HepG2 (cell line): ENCODE measurements around the gene TP53BP2. TPM values are rescaled to one million over a fixed set of nuclear protein-coding genes. Genes with fewer than 3 reads are reported as not detected.

Source experiments
- ATAC-seq: fragments of 200-7000 bp; cut with Tn5 transposase; 3 replicates; pipeline ENCODE4 v1.9.1; 2020; ENCODE audit warnings: mild to moderate bottlenecking, moderate library complexity
- BruUV-seq: library from RNA; stranded (reverse); fragments of 400-500 nt; replicated peaks from 2 replicates; lab custom pipeline; 2021; lab: Mats Ljungman, UMichigan
- CTCF ChIA-PET: fragments of 300-600 bp; formaldehyde crosslinking; extraction: SDS; loops from one replicate; lab custom pipeline; 2021; ENCODE audit warnings: low total read pairs, inconsistent platforms, low intra/inter-chr PET ratio; lab: Yijun Ruan, JAX
- POLR2A ChIA-PET: fragments of 350-600 bp; sonication (Branson Sonifier 250); formaldehyde crosslinking; loops from one replicate; lab custom pipeline; 2020; ENCODE audit warnings: antibody characterized with exemption, inconsistent platforms; lab: Yijun Ruan, JAX
- DNase-seq: peaks from one replicate; pipeline ENCODE4 v3.0.0-alpha.2; 2015; ENCODE audit warnings: low spot score
- FAIRE-seq: peaks from 3 replicates; lab custom pipeline; 2011; peaks lifted over from hg19 to GRCh38; lab: Jason Lieb, UNC
- H2AFZ ChIP-seq: one replicate; pipeline ENCODE4 v1.6.1; 2011; ENCODE audit warnings: low read length, inconsistent platforms
- H3K27ac ChIP-seq: fragments of 300-600 bp; 3 replicates; pipeline ENCODE4 v1.8.0; 2011; ENCODE audit warnings: mixed run types, mild to moderate bottlenecking, mixed read lengths, low read length, inconsistent platforms; ENCODE audit not compliant: insufficient read depth; ENCODE audit errors: extremely low read length
- H3K27me3 ChIP-seq, 2 experiments: fragments of 200-600 bp in 1 of 2; 2 replicates in 1 of 2; 3 replicates in 1 of 2; pipeline versions ENCODE4 v1.6.0 to v1.8.0; 2011; ENCODE audit warnings: low read length in 2 of 2, mild to moderate bottlenecking in 2 of 2, moderate library complexity in 2 of 2, inconsistent platforms in 1 of 2; ENCODE audit not compliant: insufficient read depth in 2 of 2, control insufficient read depth in 1 of 2
- H3K36me3 ChIP-seq, 2 experiments: fragments of 200-600 bp in 1 of 2; replicated peaks in 1 of 2; 2 replicates in 1 of 2; 3 replicates in 1 of 2; pipeline versions ENCODE4 v1.5.1 to v1.8.0; 2011; ENCODE audit warnings: low read length in 2 of 2, inconsistent platforms in 1 of 2; ENCODE audit not compliant: insufficient read depth in 2 of 2, control insufficient read depth in 1 of 2
- H3K4me1 ChIP-seq: 2 replicates; pipeline ENCODE4 v1.5.1; 2012; ENCODE audit warnings: low read length, inconsistent platforms; ENCODE audit not compliant: insufficient read depth
- H3K4me2 ChIP-seq: 2 replicates; pipeline ENCODE4 v1.6.0; 2011; ENCODE audit warnings: low read depth, low read length, inconsistent platforms
- H3K4me3 ChIP-seq, 3 experiments: fragments of 200-600 bp in 1 of 3; sonication (generic), shearing (Covaris generic) in 1 of 3; replicated peaks in 1 of 3; 2 replicates each; pipeline ENCODE4 v1.5.1; 2011 to 2016; ENCODE audit warnings: low read length in 3 of 3, inconsistent platforms in 2 of 3, low read depth in 2 of 3, mild to moderate bottlenecking in 2 of 3, control low read depth in 1 of 3, mixed read lengths in 1 of 3; ENCODE audit not compliant: insufficient read depth in 1 of 3
- H3K79me2 ChIP-seq: one replicate; pipeline ENCODE4 v1.6.1; 2011; ENCODE audit warnings: low read length, inconsistent platforms; ENCODE audit not compliant: insufficient read depth
- H3K9ac ChIP-seq: 2 replicates; pipeline ENCODE4 v1.6.0; 2011; ENCODE audit warnings: mild to moderate bottlenecking, low read depth, low read length, inconsistent platforms; ENCODE audit not compliant: insufficient read depth
- H3K9me3 ChIP-seq: 2 replicates; pipeline ENCODE4 v1.5.1; 2012; ENCODE audit warnings: mild to moderate bottlenecking, low read length
- H4K20me1 ChIP-seq: 2 replicates; pipeline ENCODE4 v1.6.0; 2011; ENCODE audit warnings: inconsistent platforms, mild to moderate bottlenecking, low read length, moderate library complexity; ENCODE audit not compliant: insufficient read depth
- JUND ChIP-seq: sonication (generic); formaldehyde crosslinking; IDR thresholded peaks from 2 replicates; pipeline ENCODE4 v1.8.0; 2022; ENCODE audit warnings: mild to moderate bottlenecking, missing genetic modification reagents
- KAT2B ChIP-seq: fragments of 150-350 bp; IDR thresholded peaks from 2 replicates; pipeline ENCODE4 v1.6.1; 2014; ENCODE audit warnings: low read depth, low read length, borderline replicate concordance
- WGBS: methylation state at CpG from one replicate; pipeline ENCODE4 v1.1.6; 2017; ENCODE audit warnings: low lambda C conversion rate; 5-methylcytosine and 5-hydroxymethylcytosine counted together
- in situ Hi-C: cut with HindIII; loops from 2 replicates; pipeline ENCODE4 v1.10.0; 2017; ENCODE audit warnings: low pct_unique_long_range_greater_than_20kb; ENCODE audit not compliant: extremely low pct_ligation_motif_present
- intact Hi-C: fragments of 100-400 bp; cut with micrococcal nuclease; formaldehyde crosslinking; loops from one replicate; pipeline ENCODE4 v1.10.0; 2022; ENCODE audit not compliant: unreplicated experiment
- polyA plus RNA-seq, 8 experiments: library from polyadenylated mRNA; depleted of rRNA in 3 of 8; stranded (reverse) in 7 of 8; unstranded in 1 of 8; fragments of >200 nt; fragmentation: Illumina TruSeq in 4 of 8; extraction: Trizol in 4 of 8; gene quantifications; 2 replicates each; pipeline versions ENCODE4 v1.2.1 to v1.2.3, GENCODE V29; 2011 to 2016; ENCODE audit warnings: low read depth in 4 of 8, missing spikeins in 1 of 8, mixed read lengths in 1 of 8; ENCODE audit not compliant: insufficient read depth in 1 of 8
- total RNA-seq, 5 experiments: library from RNA; depleted of rRNA; stranded (reverse); fragments of >200 nt; fragmentation: Illumina TruSeq; extraction: Trizol; gene quantifications; 2 replicates each; pipeline ENCODE4 v1.2.3, GENCODE V29; 2016; ENCODE audit warnings: low read depth in 1 of 5

TP53BP2 gene
- total and polyA plus RNA-seq, 2 of the 13 experiments (the other 11 are each of a cell fraction or from before 2014, with no cell fraction given) = 10.0 to 14.0 TPM

DNA sequence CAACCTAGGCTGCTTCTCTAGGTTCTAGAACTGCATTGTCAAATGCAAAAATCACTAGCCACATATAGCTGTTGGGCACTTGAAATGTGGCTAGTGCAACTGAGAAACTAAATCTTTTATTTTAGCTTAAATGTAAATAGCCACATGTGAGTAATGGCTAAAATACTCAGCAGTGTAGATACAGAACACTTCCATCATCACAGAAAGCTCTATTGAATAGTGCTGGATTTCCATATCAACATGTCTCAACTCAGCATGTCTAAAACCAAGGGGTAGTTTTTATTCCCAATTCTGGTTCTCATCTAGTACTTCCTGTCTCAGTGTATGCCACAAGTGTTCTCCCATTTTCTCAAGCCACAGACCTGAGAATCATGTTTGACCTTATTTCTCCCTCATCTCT lies 7.5 kb upstream of the TP53BP2 start:
- POLR2A ChIA-PET = no interaction called here
- in situ Hi-C loops (no loop called here), intact Hi-C loops (no loop called here)
- BruUV-seq = no TSS peak
- no peaks in the 10 kb centered on the region for H3K36me3 ChIP-seq
- no peak overlapping the region for H3K27ac ChIP-seq
- ATAC-seq (no peak), DNase-seq (no peak), FAIRE-seq (no peak)
- H3K4me3 ChIP-seq = no peak overlapping the region
- no peak overlapping the region for H3K4me2 ChIP-seq
- CTCF ChIA-PET = no interaction called here
- H3K9ac ChIP-seq = no peak overlapping the region
- no peaks in the 10 kb centered on the region for H3K79me2 ChIP-seq
- H3K9me3 ChIP-seq = no peaks in the 10 kb centered on the region
- no peak for TF ChIP-seq JUND (CRISPR knock-in tag)
- no peaks in the 10 kb centered on the region for H3K4me1 ChIP-seq
- H4K20me1 ChIP-seq = no peaks in the 10 kb centered on the region
- no peak overlapping the region for H2AFZ ChIP-seq
- H3K27me3 ChIP-seq = peaks cover 1 to 34% of the 10 kb centered on the region in 2 experiments; a peak in 3 of 5 replicates

DNA sequence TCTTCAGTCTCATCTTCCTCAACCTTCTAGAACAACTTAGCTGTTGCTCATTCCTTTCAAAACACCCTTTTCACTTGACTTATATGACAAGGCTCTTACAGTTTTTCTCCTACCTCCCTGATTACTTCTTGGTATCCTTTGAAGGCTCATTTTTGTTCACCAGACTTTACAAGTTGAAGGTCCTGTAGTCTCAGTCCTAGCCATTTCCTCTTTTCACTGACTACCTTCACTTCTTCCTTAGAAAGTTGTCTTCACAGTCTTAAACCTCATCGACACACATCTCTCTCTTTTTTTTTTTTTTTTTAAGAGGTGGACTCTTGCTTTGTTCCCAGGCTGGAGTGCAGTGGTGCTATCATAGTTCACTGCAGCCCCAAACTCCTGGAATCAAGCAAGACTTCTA lies 6.6 kb upstream of the TP53BP2 start:
- FAIRE-seq = no peak
- DNase-seq = no peak
- no peaks in the 10 kb centered on the region for H3K36me3 ChIP-seq
- no peaks in the 10 kb centered on the region for H3K9me3 ChIP-seq
- no peak overlapping the region for H3K4me3 ChIP-seq
- H3K4me2 ChIP-seq = no peak overlapping the region
- H3K4me1 ChIP-seq = no peaks in the 10 kb centered on the region
- no peak for TF ChIP-seq KAT2B
- TF ChIP-seq, all 625 proteins: peak for 0
- Histone ChIP-seq H3K27ac (no peak overlapping the region), H3K27me3 (peaks cover 1 to 34% of the 10 kb centered on the region in 2 experiments; a peak in 3 of 5 replicates), H3K79me2 (no peaks in the 10 kb centered on the region), H4K20me1 (no peaks in the 10 kb centered on the region), H3K9ac (no peak overlapping the region), H2AFZ (no peak overlapping the region)
- WGBS = 4% methylated on average over 1 of the region's 1 CpG
- intact Hi-C loops = no loop called here
- ChIA-PET CTCF (no interaction called here), POLR2A (no interaction called here)
- BruUV-seq = no TSS peak
- in situ Hi-C loops = no loop called here
- no peak for ATAC-seq
